Caco-2 (cell line): ENCODE measurements around the gene KIF1B. TPM values are rescaled to one million over a fixed set of nuclear protein-coding genes. Genes with fewer than 3 reads are reported as not detected.
"Not testable (repeated sequence)": the region's sequence is repeated elsewhere in the genome, so short reads cannot be mapped to it uniquely, and the experiment has no call there.

Experiments
- BruUV-seq: library from RNA; stranded (reverse); fragments of 400-500 nt; replicated peaks from 2 replicates; lab custom pipeline; 2021; lab: Mats Ljungman, UMichigan
- CTCF ChIA-PET: fragments of 300-600 bp; sonication (Branson Sonifier 250); formaldehyde crosslinking; loops from one replicate; lab custom pipeline; 2022; ENCODE audit warnings: antibody characterized with exemption; lab: Charles Lee
- POLR2A ChIA-PET: fragments of 300-600 bp; sonication (Branson Sonifier 250); formaldehyde crosslinking; loops from one replicate; lab custom pipeline; 2022; ENCODE audit warnings: antibody characterized with exemption; lab: Charles Lee
- DNase-seq, 2 experiments: peaks; one replicate each; pipeline versions ENCODE4 v3.0.0 to v3.0.0-alpha.2; 2020 to 2022
- H3K27me3 ChIP-seq: replicated peaks from 2 replicates; pipeline ENCODE4 v1.6.0; 2011; ENCODE audit warnings: low read length; ENCODE audit not compliant: control insufficient read depth, insufficient read depth
- H3K36me3 ChIP-seq: 2 replicates; pipeline ENCODE4 v1.5.1; 2011; ENCODE audit warnings: low read length; ENCODE audit not compliant: control insufficient read depth, insufficient read depth
- H3K4me1 ChIP-seq: fragments of 250-450 bp; sonication (Bioruptor Pico); 2 replicates; pipeline ENCODE4 v1.5.1; 2020; ENCODE audit warnings: mild to moderate bottlenecking
- H3K4me3 ChIP-seq: 2 replicates; pipeline ENCODE4 v1.5.1; 2011; ENCODE audit warnings: low read depth, mild to moderate bottlenecking, control low read depth, low read length
- H3K9me3 ChIP-seq: fragments of 250-450 bp; sonication (Bioruptor Pico); 2 replicates; pipeline ENCODE4 v1.5.1; 2020; ENCODE audit warnings: mild to moderate bottlenecking, moderate library complexity
- H3K27ac Mint-ChIP-seq: one replicate; pipeline ENCODE4 v1.8.0; 2022; ENCODE audit warnings: mixed read lengths; ENCODE audit not compliant: unreplicated experiment
- H3K27me3 Mint-ChIP-seq: one replicate; pipeline ENCODE4 v1.8.0; 2022; ENCODE audit warnings: mixed read lengths; ENCODE audit not compliant: insufficient read depth, unreplicated experiment
- H3K36me3 Mint-ChIP-seq: one replicate; pipeline ENCODE4 v1.8.0; 2022; ENCODE audit warnings: mild to moderate bottlenecking, mixed read lengths; ENCODE audit not compliant: insufficient read depth, unreplicated experiment
- H3K4me1 Mint-ChIP-seq: one replicate; pipeline ENCODE4 v1.8.0; 2022; ENCODE audit warnings: low read depth, mixed read lengths; ENCODE audit not compliant: unreplicated experiment
- H3K4me3 Mint-ChIP-seq: one replicate; pipeline ENCODE4 v1.8.0; 2022; ENCODE audit warnings: mild to moderate bottlenecking, moderate library complexity, mixed read lengths; ENCODE audit not compliant: unreplicated experiment
- H3K9me3 Mint-ChIP-seq: one replicate; pipeline ENCODE4 v1.8.0; 2022; ENCODE audit warnings: mixed read lengths; ENCODE audit not compliant: unreplicated experiment
- CTCF ChIP-seq, 2 experiments: fragments of 200-600 bp in 1 of 2; IDR thresholded peaks; 1 replicate in 1 of 2; 2 replicates in 1 of 2; pipeline versions ENCODE4 v1.5.1 to v1.8.0; 2011 to 2022; ENCODE audit warnings: antibody characterized with exemption in 1 of 2, control low read depth in 1 of 2, inconsistent platforms in 1 of 2, low read depth in 1 of 2, low read length in 1 of 2, mild to moderate bottlenecking in 1 of 2, moderate library complexity in 1 of 2; ENCODE audit not compliant: insufficient read depth in 1 of 2, severe bottlenecking in 1 of 2, unreplicated experiment in 1 of 2
- intact Hi-C: fragments of 100-400 bp; cut with micrococcal nuclease; formaldehyde crosslinking; loops from one replicate; pipeline ENCODE4 v1.10.0; 2022; ENCODE audit not compliant: unreplicated experiment
- total RNA-seq: library from RNA; stranded (reverse); gene quantifications from 2 replicates; pipeline ENCODE4 v1.2.3, GENCODE V29; 2022

The KIF1B gene
- total RNA-seq, 1 experiment from 2014 or later: 41.1 TPM

DNA sequence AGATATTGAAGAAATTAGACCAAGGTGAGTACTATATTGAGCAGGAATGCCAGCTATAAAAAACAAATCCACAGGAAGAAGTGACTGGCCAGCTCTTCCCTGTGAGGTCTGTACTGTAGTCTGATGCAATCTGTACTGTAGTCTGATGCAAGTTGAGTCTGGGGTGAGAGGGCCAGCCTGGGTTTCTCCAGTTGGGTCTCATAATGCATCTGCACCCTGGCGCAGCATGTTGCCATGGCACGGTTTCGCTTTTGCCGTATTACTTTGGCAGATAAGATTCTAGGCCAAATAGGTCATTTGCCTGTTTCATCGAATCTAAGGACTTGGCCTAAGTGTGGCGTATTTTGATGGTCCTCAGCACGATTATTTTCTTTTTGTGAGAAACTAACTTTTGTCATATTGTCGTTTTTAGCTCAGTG lies 164.1 kb downstream of the KIF1B start:
- intact Hi-C loops: no loop called here
- Histone ChIP-seq H3K27me3 (no peaks in the 10 kb centered on the region), H3K36me3 (peaks cover 2% of the 10 kb centered on the region; the same call in 1 of the 2 replicates), H3K9me3 (no peaks in the 10 kb centered on the region), H3K4me1 (no peaks in the 10 kb centered on the region), H3K4me3 (no peak overlapping the region)
- H3K9me3 Mint-ChIP-seq: no peaks in the 10 kb centered on the region
- peaks cover 46% of the 10 kb centered on the region for H3K36me3 Mint-ChIP-seq
- ChIA-PET POLR2A (no interaction called here), CTCF (no interaction called here)
- H3K27ac Mint-ChIP-seq: no peak overlapping the region
- no peak for DNase-seq
- no peaks in the 10 kb centered on the region for H3K27me3 Mint-ChIP-seq
- H3K4me1 Mint-ChIP-seq: no peaks in the 10 kb centered on the region
- BruUV-seq: no TSS peak
- TF ChIP-seq CTCF (IDR thresholded peaks at IDR 0.05; ENCODE audit: insufficient read depth in 1 of 2, low read depth in 1 of 2, low read length in 1 of 2, severe bottlenecking in 1 of 2, unreplicated experiment in 1 of 2): no peak
- no peak overlapping the region for H3K4me3 Mint-ChIP-seq

DNA sequence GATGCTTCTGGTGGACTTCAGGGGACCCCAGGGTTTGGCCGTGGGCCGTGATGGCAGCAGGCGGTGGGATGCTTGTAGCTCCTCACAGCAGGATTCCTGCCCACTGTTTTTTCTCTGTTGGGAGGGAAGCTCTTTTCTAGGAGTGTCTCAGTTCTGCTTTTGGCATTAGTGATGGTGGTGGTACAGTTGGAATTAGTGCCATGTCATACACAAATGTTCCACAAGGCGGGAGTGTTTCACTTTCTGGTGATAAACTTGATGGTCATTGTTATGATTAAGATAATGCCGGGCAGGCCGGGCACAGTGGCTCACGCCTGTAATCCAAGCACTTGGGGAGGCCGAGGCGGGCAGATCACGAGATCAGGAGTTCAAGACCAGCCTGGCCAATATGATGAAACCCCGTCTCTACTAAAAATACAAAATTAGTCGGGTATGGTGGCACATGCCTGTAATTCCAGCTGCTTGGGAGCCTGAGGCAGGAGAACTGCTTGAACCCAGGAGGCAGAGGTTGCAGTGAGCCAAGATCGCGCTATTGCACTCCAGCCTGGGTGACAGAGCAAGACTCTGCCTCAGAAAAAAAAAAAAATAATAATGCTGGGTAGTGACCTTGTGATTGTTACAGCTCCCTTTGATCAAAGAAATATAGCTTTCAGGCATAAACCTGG lies 167.1 kb downstream of the KIF1B start:
- H3K4me1 Mint-ChIP-seq, H3K4me1 ChIP-seq, H3K36me3 ChIP-seq, H3K4me3 ChIP-seq, H3K27me3 Mint-ChIP-seq, H3K27me3 ChIP-seq, H3K9me3 ChIP-seq, H3K27ac Mint-ChIP-seq, H3K9me3 Mint-ChIP-seq, H3K4me3 Mint-ChIP-seq, BruUV-seq: not testable (repeated sequence)
- peak; percentile 51 to 63 for DNase-seq
- H3K36me3 Mint-ChIP-seq: peaks cover 35% of the 10 kb centered on the region
- POLR2A ChIA-PET: interaction anchor here (0.6 kb wide), 1 partner anchor 15 kb away, joined by 4 read pairs; no protein-coding TSS in a partner anchor
- peak; percentile 63 to 67 for TF ChIP-seq CTCF (IDR thresholded peaks at IDR 0.05; ENCODE audit: insufficient read depth in 1 of 2, low read depth in 1 of 2, low read length in 1 of 2, severe bottlenecking in 1 of 2, unreplicated experiment in 1 of 2)
- CTCF ChIA-PET: interaction anchor here (0.5 to 1.6 kb wide), 7 partner anchors 9 to 525 kb away, joined by 3 to 16 read pairs (median 5); partner anchors contain the start of genes CENPS and PGD
- intact Hi-C loops: loop anchor here (1.0 kb wide), 3 partner anchors 21 to 117 kb away; no protein-coding TSS in a partner anchor

GRCh38 chr1:10378081-10378841 lies 167.9 kb downstream of the KIF1B start:
- POLR2A ChIA-PET: no interaction called here

More at GRCh38 chr1:10378081-10378841, 167.9 kb downstream of the KIF1B start:
- H3K9me3 ChIP-seq: no peaks in the 10 kb centered on the region
- DNase-seq: peak in 1 of 2 experiments; percentile 30
- no TSS peak for BruUV-seq
- Mint-ChIP-seq H3K27me3 (no peaks in the 10 kb centered on the region), H3K9me3 (no peaks in the 10 kb centered on the region), H3K4me3 (no peak overlapping the region), H3K4me1 (no peaks in the 10 kb centered on the region), H3K36me3 (peaks cover 37% of the 10 kb centered on the region), H3K27ac (no peak overlapping the region)
- intact Hi-C loops: no loop called here
- no peaks in the 10 kb centered on the region for H3K27me3 ChIP-seq
- peaks cover 2% of the 10 kb centered on the region; the same call in 1 of the 2 replicates for H3K36me3 ChIP-seq
- no peak for TF ChIP-seq CTCF (IDR thresholded peaks at IDR 0.05; ENCODE audit: insufficient read depth in 1 of 2, low read depth in 1 of 2, low read length in 1 of 2, severe bottlenecking in 1 of 2, unreplicated experiment in 1 of 2)
- H3K4me1 ChIP-seq: no peaks in the 10 kb centered on the region
- H3K4me3 ChIP-seq: no peak overlapping the region
- CTCF ChIA-PET: interaction anchor here (0.6 to 1.6 kb wide), 5 partner anchors 9 to 526 kb away, joined by 3 to 16 read pairs (median 6); partner anchors contain the start of genes CENPS and PGD
